ENCODE data around the gene HS1BP3. TPM values are rescaled to one million over a fixed set of nuclear protein-coding genes. Genes with fewer than 3 reads are reported as not detected.

HS1BP3 gene
- total and polyA plus RNA-seq, 2 of the 4 experiments (the other 2 are of a cell fraction): 9.0 to 14.8 TPM

DNA sequence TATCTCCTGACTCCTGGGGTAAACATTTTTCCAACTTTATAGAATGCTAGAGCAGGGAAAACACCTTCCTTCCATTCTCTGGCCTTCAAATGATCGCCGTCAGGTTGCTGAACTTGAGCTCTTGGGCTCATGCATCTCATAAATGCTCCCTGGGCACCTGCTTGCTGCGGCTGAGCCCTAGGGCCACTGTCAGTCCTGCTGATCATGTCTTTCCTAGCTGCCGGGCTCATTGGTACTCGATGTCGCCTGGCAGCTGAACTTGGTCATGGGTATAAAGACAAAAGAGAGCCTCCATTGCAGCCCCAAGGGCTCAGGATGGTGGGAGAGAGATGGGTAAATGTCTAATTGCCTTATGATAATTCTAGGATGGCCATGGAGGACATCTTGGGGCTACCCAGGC, 80.6 kb downstream of the HS1BP3 start:
- no peak for ATAC-seq (ENCODE audit: low read depth)
- no peak overlapping the region for H3K4me2 ChIP-seq (ENCODE audit: low read depth, low read length)
- no peaks in the 10 kb centered on the region; the same call in 1 of the 2 replicates for H3K9me1 ChIP-seq (ENCODE audit: insufficient read depth, low read length)
- DNase-seq: no peak
- no peaks in the 10 kb centered on the region for H3K9me3 ChIP-seq (ENCODE audit: control insufficient read depth, insufficient read depth, low read length)
- POLR2A ChIA-PET (ENCODE audit: unreplicated experiment): no interaction called here
- no peak for TF ChIP-seq CEBPB (IDR thresholded peaks at IDR 0.05; ENCODE audit: low read depth, low read length)
- no peak for TF ChIP-seq NFE2L2 (IDR thresholded peaks at IDR 0.05; ENCODE audit: low read depth, low read length)
- no peak for TF ChIP-seq MAFK (IDR thresholded peaks at IDR 0.05; ENCODE audit: low read depth, low read length)
- no peak for TF ChIP-seq RCOR1 (IDR thresholded peaks at IDR 0.05; ENCODE audit: insufficient replicate concordance, low read length)
- no peak for TF ChIP-seq BHLHE40 (IDR thresholded peaks at IDR 0.05; ENCODE audit: low read depth, low read length)
- dilution Hi-C loops (cut with HindIII; ENCODE audit: low sequenced_read_pairs, unreplicated experiment): no loop called here
- no peak overlapping the region for H2AK9ac ChIP-seq (replicated peaks; ENCODE audit: low read depth, low read length, poor library complexity)
- no peak overlapping the region for H3K18ac ChIP-seq (ENCODE audit: low read depth, low read length)
- H3K27ac ChIP-seq (ENCODE audit: insufficient read depth, low read length): no peak overlapping the region
- H3K23ac ChIP-seq (ENCODE audit: low read depth, low read length): no peak overlapping the region
- no peak overlapping the region for H3K4me3 ChIP-seq (ENCODE audit: insufficient read depth, low read depth, low read length)
- no peak overlapping the region for H4K91ac ChIP-seq (ENCODE audit: insufficient read depth, low read depth, low read length)
- in situ Hi-C loops (cut with MboI; ENCODE audit: low sequenced_read_pairs): no loop called here
- H4K20me1 ChIP-seq (ENCODE audit: insufficient read depth, low read length): no peaks in the 10 kb centered on the region
- no peak overlapping the region for H2BK5ac ChIP-seq (ENCODE audit: low read depth, low read length, poor library complexity, severe bottlenecking)
- H3K9ac ChIP-seq (ENCODE audit: low read depth, low read length): no peak overlapping the region
- H3K4me1 ChIP-seq (ENCODE audit: control insufficient read depth, insufficient read depth, low read length): peaks cover 8% of the 10 kb centered on the region
- H3K14ac ChIP-seq (replicated peaks; ENCODE audit: low read depth, low read length): no peak overlapping the region
- no peak overlapping the region for H2AFZ ChIP-seq (replicated peaks; ENCODE audit: low read length, poor library complexity)
- H3K4ac ChIP-seq (ENCODE audit: low read depth, low read length): peak overlapping the region; percentile 24; the same call in 1 of the 2 replicates
- H3K27me3 ChIP-seq (ENCODE audit: control insufficient read depth, insufficient read depth, low read length): no peaks in the 10 kb centered on the region
- BruUV-seq (replicated peaks): no TSS peak
- H4K5ac ChIP-seq (ENCODE audit: low read depth, low read length): no peak overlapping the region
- H3K56ac ChIP-seq (ENCODE audit: extremely low read depth, insufficient read depth, low read length): no peak overlapping the region
- H3K79me1 ChIP-seq (ENCODE audit: low read depth in 1 of 2, low read length in 2 of 2): no peaks in the 10 kb centered on the region
- H2BK15ac ChIP-seq (ENCODE audit: low read depth, low read length): no peak overlapping the region
- CTCF ChIA-PET: no interaction called here
- H3K36me3 ChIP-seq (ENCODE audit: control insufficient read depth, insufficient read depth, low read length): no peaks in the 10 kb centered on the region
- intact Hi-C loops (cut with micrococcal nuclease): no loop called here
- WGBS, 2 experiments (ENCODE audit: extremely low coverage in 2 of 2, insufficient read length in 1 of 2): 93% methylated on average over 3 of the region's 6 CpGs; no CpG with 5 or more reads in 1 of the 2 experiments
- H2BK120ac ChIP-seq (ENCODE audit: low read depth, low read length): no peak overlapping the region
- no peak overlapping the region for H2AK5ac ChIP-seq (ENCODE audit: low read depth, low read length)
- no peak overlapping the region for H2BK20ac ChIP-seq (ENCODE audit: low read depth, low read length)
- H4K8ac ChIP-seq (ENCODE audit: low read depth in 2 of 2, low read length in 2 of 2): no peak overlapping the region
